T47D (cell line): Measurements from ENCODE around the gene SOS2.
A peak's percentile ranks its signal among the peaks of the same experiment; 100 is the strongest.

Source experiments
- DNase-seq, 2 experiments: peaks; one replicate each; pipeline versions ENCODE4 v3.0.0 to v3.0.0-alpha.2; 2011 to 2012; ENCODE audit warnings: low read depth in 1 of 2, low spot score in 1 of 2
- JUND ChIP-seq: IDR thresholded peaks from 2 replicates; pipeline ENCODE4 v1.6.1; 2012; ENCODE audit warnings: low read depth
- in situ Hi-C: cut with HindIII; loops from 2 replicates; pipeline ENCODE4 v1.10.0; 2016; ENCODE audit warnings: low sequenced_read_pairs, low pct_unique_long_range_greater_than_20kb

The SOS2 gene

GRCh38 chr14:50242096-50242495, 10.7 kb upstream of the SOS2 start:
- DNase-seq = no peak
- in situ Hi-C loops = no loop called here
- TF ChIP-seq JUND = no peak

- in situ Hi-C loops = no loop called here
- DNase-seq = no peak
- no peak for TF ChIP-seq JUND
These were observed 6.0 kb upstream of the SOS2 start for GRCh38 chr14:50237427-50237826.

GRCh38 chr14:50233951-50234250, 2.5 kb upstream of the SOS2 start:
- in situ Hi-C loops = no loop called here
- TF ChIP-seq JUND = no peak
- no peak for DNase-seq

GRCh38 chr14:50233166-50233950, 2.0 kb upstream of the SOS2 start:
- DNase-seq = peak; percentile 62 to 94
- no peak for TF ChIP-seq JUND
- in situ Hi-C loops = no loop called here

- no peak for DNase-seq
- in situ Hi-C loops = no loop called here
- no peak for TF ChIP-seq JUND
These were observed 881 bp upstream of the SOS2 start for GRCh38 chr14:50232276-50232642.

GRCh38 chr14:50230701-50231474, 490 bp downstream of the SOS2 start:
- in situ Hi-C loops = no loop called here
- no peak for TF ChIP-seq JUND
- DNase-seq = peak; percentile 23 to 63

- no peak for TF ChIP-seq JUND
- no peak for DNase-seq
- in situ Hi-C loops = no loop called here
These were observed 1.0 kb downstream of the SOS2 start for GRCh38 chr14:50230401-50230700.

GRCh38 chr14:50229681-50230080, 1.7 kb downstream of the SOS2 start:
- in situ Hi-C loops = no loop called here
- no peak for TF ChIP-seq JUND

GRCh38 chr14:50228313-50228712, 3.1 kb downstream of the SOS2 start:
- in situ Hi-C loops = no loop called here
- TF ChIP-seq JUND = no peak
- DNase-seq = no peak

More at GRCh38 chr14:50229681-50230080, 1.7 kb downstream of the SOS2 start:
- DNase-seq = no peak

- in situ Hi-C loops = no loop called here
- DNase-seq = no peak
- TF ChIP-seq JUND = no peak
These were observed 5.4 kb downstream of the SOS2 start for GRCh38 chr14:50225974-50226297.

- no peak for DNase-seq
- in situ Hi-C loops = no loop called here
- TF ChIP-seq JUND = no peak
These were observed 6.1 kb downstream of the SOS2 start for GRCh38 chr14:50225067-50225973.

- in situ Hi-C loops = no loop called here
- TF ChIP-seq JUND = no peak
- no peak for DNase-seq
These were observed 9.2 kb downstream of the SOS2 start for GRCh38 chr14:50222055-50222613.

- in situ Hi-C loops = no loop called here
- TF ChIP-seq JUND = no peak
- no peak for DNase-seq
These were observed 12.9 kb downstream of the SOS2 start for GRCh38 chr14:50218501-50218900.
